ENCODE results near the gene C1D.

DNA sequence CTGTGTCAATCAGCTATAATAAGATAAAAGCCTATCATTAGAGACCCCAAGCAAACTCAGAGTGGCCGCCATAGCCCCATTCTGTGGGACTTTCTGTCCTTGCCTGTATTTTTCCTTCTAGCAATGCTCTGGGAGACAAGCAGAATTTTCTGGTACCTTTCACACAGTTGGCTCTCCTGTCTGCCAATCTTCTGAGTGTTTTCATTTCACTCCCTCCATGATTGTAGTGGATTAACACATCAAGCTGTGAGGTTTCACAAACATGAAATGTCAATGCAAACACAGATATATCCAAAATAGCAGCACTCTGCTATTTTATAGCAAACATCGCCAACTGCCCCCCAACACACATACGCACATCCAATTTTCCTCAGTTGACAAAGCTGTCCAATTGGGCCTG lies 64.9 kb downstream of the C1D start:
- no peak for TF ChIP-seq POLR2AphosphoS5 (IDR thresholded peaks at IDR 0.05; ENCODE audit: low read depth, low read length)
- no peak for TF ChIP-seq POLR2A (IDR thresholded peaks at IDR 0.05; ENCODE audit: low read depth, low read length)
- no peak for TF ChIP-seq POU2F2 (IDR thresholded peaks at IDR 0.05; ENCODE audit: low read depth, low read length)
- no peak for TF ChIP-seq TAF1 (IDR thresholded peaks at IDR 0.05; ENCODE audit: low read depth, low read length)

All from GM12891 (cell line).